Measurements from ENCODE around the gene HCRT. TPM values are rescaled to one million over a fixed set of nuclear protein-coding genes. Genes with fewer than 3 reads are reported as not detected.
A peak's percentile ranks its signal among the peaks of the same experiment; 100 is the strongest.

Gene HCRT
- polyA plus RNA-seq, 1 of the 3 experiments (the other 2 are of a cell fraction), result not detected

- H3K4me3 ChIP-seq (ENCODE audit: low read depth in 2 of 2, low read length in 1 of 2), result no peak overlapping the region
- no peaks in the 10 kb centered on the region for H3K9me2 ChIP-seq
- DNase-seq, result no peak
- H3K27me3 ChIP-seq (ENCODE audit: insufficient read depth), result no peaks in the 10 kb centered on the region
- peaks cover 0 to 12% of the 10 kb centered on the region in 2 experiments; a peak in 1 of 4 replicates for H3K4me1 ChIP-seq (ENCODE audit: control insufficient read depth in 1 of 2, insufficient read depth in 2 of 2, low read depth in 1 of 2, low read length in 1 of 2)
- no peak overlapping the region for H2AFZ ChIP-seq (ENCODE audit: low read depth)
- H3K9ac ChIP-seq, result no peak overlapping the region
- H3K4me2 ChIP-seq, result no peak overlapping the region
- H3K9me3 ChIP-seq, result no peaks in the 10 kb centered on the region
- no peak for TF ChIP-seq EP300 (IDR thresholded peaks at IDR 0.05; ENCODE audit: borderline replicate concordance in 1 of 2, low read depth in 1 of 2, low read length in 1 of 2)
- no peak for TF ChIP-seq FOXJ3 (CRISPR knock-in tag; IDR thresholded peaks at IDR 0.05)
- no peak for TF ChIP-seq GABPA (IDR thresholded peaks at IDR 0.05; ENCODE audit: low read depth)
- TF ChIP-seq CTCF (IDR thresholded peaks at IDR 0.05), result no peak
- TF ChIP-seq FOSL2 (IDR thresholded peaks at IDR 0.05; ENCODE audit: borderline replicate concordance, low read depth), result no peak
- TF ChIP-seq SMC3 (IDR thresholded peaks at IDR 0.05; ENCODE audit: low read depth, low read length), result no peak
- no peak for TF ChIP-seq JUND (IDR thresholded peaks at IDR 0.05)
- no peak for TF ChIP-seq USF1 (IDR thresholded peaks at IDR 0.05; ENCODE audit: borderline replicate concordance, low read depth)
- TF ChIP-seq, protein P1, sequence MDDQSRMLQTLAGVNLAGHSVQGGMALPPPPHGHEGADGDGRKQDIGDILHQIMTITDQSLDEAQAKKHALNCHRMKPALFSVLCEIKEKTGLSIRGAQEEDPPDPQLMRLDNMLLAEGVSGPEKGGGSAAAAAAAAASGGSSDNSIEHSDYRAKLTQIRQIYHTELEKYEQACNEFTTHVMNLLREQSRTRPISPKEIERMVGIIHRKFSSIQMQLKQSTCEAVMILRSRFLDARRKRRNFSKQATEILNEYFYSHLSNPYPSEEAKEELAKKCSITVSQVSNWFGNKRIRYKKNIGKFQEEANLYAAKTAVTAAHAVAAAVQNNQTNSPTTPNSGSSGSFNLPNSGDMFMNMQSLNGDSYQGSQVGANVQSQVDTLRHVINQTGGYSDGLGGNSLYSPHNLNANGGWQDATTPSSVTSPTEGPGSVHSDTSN (IDR thresholded peaks at IDR 0.05), result no peak
- no peak for TF ChIP-seq POLR2AphosphoS5 (IDR thresholded peaks at IDR 0.05; ENCODE audit: low read depth, low read length)
- no peaks in the 10 kb centered on the region for H3F3A ChIP-seq (replicated peaks; ENCODE audit: insufficient read depth)
- H3K27ac ChIP-seq (ENCODE audit: low read depth in 2 of 2, low read length in 1 of 2), result no peak overlapping the region
- peaks cover 10 to 14% of the 10 kb centered on the region in 2 experiments for H3K36me3 ChIP-seq (replicated peaks in 1 of 2; ENCODE audit: control insufficient read depth in 1 of 2, insufficient read depth in 2 of 2, low read length in 1 of 2)
- ChIA-PET POLR2A (no interaction called here), CTCF (interaction anchor here (0.8 to 3.8 kb wide), 7 partner anchors 16 to 121 kb away, joined by 3 to 19 read pairs (median 3); partner anchors contain the start of gene KCNH4)
- no peaks in the 10 kb centered on the region for H4K20me1 ChIP-seq (ENCODE audit: insufficient read depth)
- 100% methylated on average over 1 of the region's 6 CpGs for WGBS (ENCODE audit: low lambda C conversion rate)
- H3K79me2 ChIP-seq (ENCODE audit: insufficient read depth), result no peaks in the 10 kb centered on the region
Observed at GRCh38 chr17:42202159-42202558, 16.9 kb upstream of the HCRT start.

GRCh38 chr17:42201458-42201772 lies 16.2 kb upstream of the HCRT start:
- ChIA-PET CTCF (interaction anchor here (1.0 to 3.8 kb wide), 7 partner anchors 17 to 204 kb away, joined by 3 to 19 read pairs (median 3); partner anchors contain the start of gene KCNH4), POLR2A (no interaction called here)
- TF ChIP-seq TAF1 (IDR thresholded peaks at IDR 0.05; ENCODE audit: borderline replicate concordance, low read depth, low read length) (no peak), MEF2A (IDR thresholded peaks at IDR 0.05; ENCODE audit: borderline replicate concordance, low read depth) (no peak), GATA2 (CRISPR knock-in tag; IDR thresholded peaks at IDR 0.05) (no peak), SIN3A (IDR thresholded peaks at IDR 0.05; ENCODE audit: borderline replicate concordance, low read depth, low read length) (no peak), JUND (IDR thresholded peaks at IDR 0.05) (no peak), FOXM1 (IDR thresholded peaks at IDR 0.05; ENCODE audit: low read depth) (no peak), CTCF (IDR thresholded peaks at IDR 0.05) (no peak)
- TF ChIP-seq, protein P2, sequence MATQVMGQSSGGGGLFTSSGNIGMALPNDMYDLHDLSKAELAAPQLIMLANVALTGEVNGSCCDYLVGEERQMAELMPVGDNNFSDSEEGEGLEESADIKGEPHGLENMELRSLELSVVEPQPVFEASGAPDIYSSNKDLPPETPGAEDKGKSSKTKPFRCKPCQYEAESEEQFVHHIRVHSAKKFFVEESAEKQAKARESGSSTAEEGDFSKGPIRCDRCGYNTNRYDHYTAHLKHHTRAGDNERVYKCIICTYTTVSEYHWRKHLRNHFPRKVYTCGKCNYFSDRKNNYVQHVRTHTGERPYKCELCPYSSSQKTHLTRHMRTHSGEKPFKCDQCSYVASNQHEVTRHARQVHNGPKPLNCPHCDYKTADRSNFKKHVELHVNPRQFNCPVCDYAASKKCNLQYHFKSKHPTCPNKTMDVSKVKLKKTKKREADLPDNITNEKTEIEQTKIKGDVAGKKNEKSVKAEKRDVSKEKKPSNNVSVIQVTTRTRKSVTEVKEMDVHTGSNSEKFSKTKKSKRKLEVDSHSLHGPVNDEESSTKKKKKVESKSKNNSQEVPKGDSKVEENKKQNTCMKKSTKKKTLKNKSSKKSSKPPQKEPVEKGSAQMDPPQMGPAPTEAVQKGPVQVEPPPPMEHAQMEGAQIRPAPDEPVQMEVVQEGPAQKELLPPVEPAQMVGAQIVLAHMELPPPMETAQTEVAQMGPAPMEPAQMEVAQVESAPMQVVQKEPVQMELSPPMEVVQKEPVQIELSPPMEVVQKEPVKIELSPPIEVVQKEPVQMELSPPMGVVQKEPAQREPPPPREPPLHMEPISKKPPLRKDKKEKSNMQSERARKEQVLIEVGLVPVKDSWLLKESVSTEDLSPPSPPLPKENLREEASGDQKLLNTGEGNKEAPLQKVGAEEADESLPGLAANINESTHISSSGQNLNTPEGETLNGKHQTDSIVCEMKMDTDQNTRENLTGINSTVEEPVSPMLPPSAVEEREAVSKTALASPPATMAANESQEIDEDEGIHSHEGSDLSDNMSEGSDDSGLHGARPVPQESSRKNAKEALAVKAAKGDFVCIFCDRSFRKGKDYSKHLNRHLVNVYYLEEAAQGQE (IDR thresholded peaks at IDR 0.05; ENCODE audit: low read depth, low read length), result no peak
- TF ChIP-seq, protein P1 (IDR thresholded peaks at IDR 0.05), result no peak

More at GRCh38 chr17:42201458-42201772, 16.2 kb upstream of the HCRT start:
- Histone ChIP-seq H3K9ac (no peak overlapping the region), H3K9me3 (no peaks in the 10 kb centered on the region), H3K79me2 (ENCODE audit: insufficient read depth) (no peaks in the 10 kb centered on the region), H4K20me1 (ENCODE audit: insufficient read depth) (no peaks in the 10 kb centered on the region), H3K9me2 (no peaks in the 10 kb centered on the region), H3K4me1 (ENCODE audit: control insufficient read depth in 1 of 2, insufficient read depth in 2 of 2, low read depth in 1 of 2, low read length in 1 of 2) (peaks cover 0 to 12% of the 10 kb centered on the region in 2 experiments; a peak in 1 of 4 replicates), H3K27me3 (ENCODE audit: insufficient read depth) (no peaks in the 10 kb centered on the region), H3K4me3 (ENCODE audit: low read depth in 2 of 2, low read length in 1 of 2) (no peak overlapping the region), H3K4me2 (no peak overlapping the region), H2AFZ (ENCODE audit: low read depth) (no peak overlapping the region), H3K27ac (ENCODE audit: low read depth in 2 of 2, low read length in 1 of 2) (peak overlapping the region in 1 of 2 experiments; percentile 83; a peak in 2 of 4 replicates), H3K36me3 (replicated peaks in 1 of 2; ENCODE audit: control insufficient read depth in 1 of 2, insufficient read depth in 2 of 2, low read length in 1 of 2) (peaks cover 7 to 10% of the 10 kb centered on the region in 2 experiments), H3F3A (replicated peaks; ENCODE audit: insufficient read depth) (no peaks in the 10 kb centered on the region)
- WGBS (ENCODE audit: low lambda C conversion rate), result 96% methylated on average over 10 of the region's 10 CpGs
- DNase-seq, result no peak
